GM10248 (cell line): ENCODE results near the gene ERN1.

Experiments
- CTCF ChIA-PET: fragments of 300-600 bp; sonication (Branson Sonifier 250); formaldehyde crosslinking; extraction: SDS; loops from one replicate; lab custom pipeline; 2021; ENCODE audit warnings: antibody characterized with exemption; lab: Yijun Ruan, JAX
- POLR2A ChIA-PET: fragments of 350-650 bp; sonication (Branson Sonifier 250); formaldehyde crosslinking; extraction: SDS; loops from one replicate; lab custom pipeline; 2020; ENCODE audit warnings: antibody characterized with exemption; lab: Yijun Ruan, JAX
- DNase-seq: peaks from one replicate; pipeline ENCODE4 v3.0.0; 2012; ENCODE audit errors: extremely low spot score
- TF ChIP-seq, protein P1 (sequence below): IDR thresholded peaks from 2 replicates; pipeline ENCODE4 v1.5.1; 2012; ENCODE audit warnings: mild to moderate bottlenecking, low read depth; ENCODE audit errors: extremely low read depth, missing control alignments, control extremely low read depth

The ERN1 gene

DNA sequence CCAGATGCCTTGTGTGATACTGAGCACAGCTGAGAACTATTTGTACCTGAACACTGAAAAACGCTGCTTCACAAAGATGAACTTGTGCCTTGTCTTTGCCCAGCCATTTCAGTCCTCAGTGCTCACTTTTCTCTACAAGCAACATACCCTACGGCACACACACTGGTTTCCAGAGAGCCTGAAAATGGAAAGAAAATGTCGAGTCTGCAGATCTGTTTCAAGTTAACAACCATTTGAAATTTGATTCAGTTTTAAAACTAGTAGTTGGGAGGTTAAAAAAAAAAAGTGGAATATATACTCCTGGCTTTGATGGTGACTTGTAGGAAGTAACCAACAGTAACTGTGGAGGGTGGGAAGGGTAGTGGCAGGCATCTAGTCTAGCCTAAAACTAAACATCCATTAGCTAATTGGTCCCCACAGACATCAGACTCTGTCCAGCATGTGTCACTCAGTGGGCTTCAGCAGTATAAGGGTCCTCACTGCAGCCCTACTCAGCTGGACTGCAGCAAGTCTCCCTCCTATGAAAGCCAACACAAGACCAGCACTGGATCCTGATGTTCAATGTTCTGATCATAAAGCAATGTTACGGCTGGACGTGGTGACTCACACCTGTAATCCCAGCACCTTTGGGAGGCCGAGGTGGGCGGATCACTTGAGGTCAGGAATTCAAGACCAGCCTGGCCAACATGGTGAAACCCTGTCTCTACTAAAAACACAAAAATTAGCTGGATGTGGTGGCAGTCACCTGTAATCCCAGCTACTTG lies 27.1 kb downstream of the ERN1 start:
- no peak for DNase-seq
- TF ChIP-seq, protein P1, sequence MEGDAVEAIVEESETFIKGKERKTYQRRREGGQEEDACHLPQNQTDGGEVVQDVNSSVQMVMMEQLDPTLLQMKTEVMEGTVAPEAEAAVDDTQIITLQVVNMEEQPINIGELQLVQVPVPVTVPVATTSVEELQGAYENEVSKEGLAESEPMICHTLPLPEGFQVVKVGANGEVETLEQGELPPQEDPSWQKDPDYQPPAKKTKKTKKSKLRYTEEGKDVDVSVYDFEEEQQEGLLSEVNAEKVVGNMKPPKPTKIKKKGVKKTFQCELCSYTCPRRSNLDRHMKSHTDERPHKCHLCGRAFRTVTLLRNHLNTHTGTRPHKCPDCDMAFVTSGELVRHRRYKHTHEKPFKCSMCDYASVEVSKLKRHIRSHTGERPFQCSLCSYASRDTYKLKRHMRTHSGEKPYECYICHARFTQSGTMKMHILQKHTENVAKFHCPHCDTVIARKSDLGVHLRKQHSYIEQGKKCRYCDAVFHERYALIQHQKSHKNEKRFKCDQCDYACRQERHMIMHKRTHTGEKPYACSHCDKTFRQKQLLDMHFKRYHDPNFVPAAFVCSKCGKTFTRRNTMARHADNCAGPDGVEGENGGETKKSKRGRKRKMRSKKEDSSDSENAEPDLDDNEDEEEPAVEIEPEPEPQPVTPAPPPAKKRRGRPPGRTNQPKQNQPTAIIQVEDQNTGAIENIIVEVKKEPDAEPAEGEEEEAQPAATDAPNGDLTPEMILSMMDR, result no peak
- ChIA-PET POLR2A (no interaction called here), CTCF (interaction anchor here (0.8 to 3.3 kb wide), 14 partner anchors 10 to 77 kb away, joined by 3 to 15 read pairs (median 4); no protein-coding TSS in a partner anchor)

DNA sequence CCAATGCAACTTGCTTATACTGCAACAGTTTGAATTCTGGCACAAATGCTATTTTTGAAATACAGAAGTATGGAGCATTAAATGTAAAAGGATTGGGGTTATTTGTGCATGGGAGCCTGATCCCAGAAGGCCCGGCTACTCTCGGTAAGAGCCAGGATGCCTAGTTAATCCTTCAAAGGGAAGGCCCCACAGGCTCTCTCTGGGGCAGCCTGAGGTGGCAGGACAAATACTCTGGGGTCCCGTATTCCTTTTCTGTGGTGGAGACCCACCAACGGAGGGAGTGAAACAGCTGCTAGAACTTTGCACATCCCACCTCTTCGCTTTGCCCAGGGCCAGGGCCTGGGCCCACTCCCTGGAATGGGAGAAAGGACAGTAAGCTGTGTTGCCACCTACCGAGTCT lies 30.4 kb downstream of the ERN1 start:
- ChIA-PET POLR2A (no interaction called here), CTCF (interaction anchor here (1.4 to 3.3 kb wide), 5 partner anchors 8 to 70 kb away, joined by 3 to 14 read pairs (median 6); no protein-coding TSS in a partner anchor)
- DNase-seq, result no peak
- TF ChIP-seq, protein P1, result no peak

DNA sequence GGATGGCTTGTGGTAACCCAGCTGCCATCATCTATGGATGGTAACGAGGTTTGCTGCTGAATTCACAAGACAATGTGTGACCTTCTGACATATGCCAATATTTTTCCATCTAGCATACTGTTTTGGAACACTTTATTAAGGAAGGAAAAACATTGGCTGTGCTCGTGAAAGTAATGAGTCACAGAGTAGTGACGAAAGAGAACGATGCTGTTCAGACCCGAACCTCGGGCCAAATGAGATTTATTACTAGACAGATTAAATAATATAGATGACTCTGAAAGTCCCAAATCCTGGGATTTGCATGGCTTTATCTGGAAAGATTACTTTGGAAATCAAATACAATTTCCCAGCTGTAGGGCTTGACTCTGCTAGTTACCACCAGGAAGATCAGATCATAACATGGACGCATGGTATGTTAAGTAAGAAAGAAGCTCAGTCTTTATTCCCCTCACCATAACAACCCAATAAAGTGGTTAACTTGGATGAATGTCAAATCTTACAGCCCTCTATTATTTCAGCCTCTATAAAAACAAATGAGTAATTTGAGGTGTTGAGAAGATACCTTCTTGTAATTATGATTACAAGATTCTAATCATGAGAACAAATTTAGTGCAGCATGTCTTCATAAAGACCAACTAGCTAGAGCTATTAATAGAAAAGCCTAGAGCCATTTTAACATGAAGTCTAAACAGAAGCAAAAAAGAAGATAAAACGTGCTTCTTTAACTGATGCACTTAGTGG lies 32.6 kb downstream of the ERN1 start:
- POLR2A ChIA-PET, result no interaction called here
- CTCF ChIA-PET, result interaction anchor here (0.6 to 1.3 kb wide), 3 partner anchors 15 to 36 kb away, joined by 3 to 4 read pairs (median 3); no protein-coding TSS in a partner anchor
- DNase-seq, result no peak
- TF ChIP-seq, protein P1, result no peak

DNA sequence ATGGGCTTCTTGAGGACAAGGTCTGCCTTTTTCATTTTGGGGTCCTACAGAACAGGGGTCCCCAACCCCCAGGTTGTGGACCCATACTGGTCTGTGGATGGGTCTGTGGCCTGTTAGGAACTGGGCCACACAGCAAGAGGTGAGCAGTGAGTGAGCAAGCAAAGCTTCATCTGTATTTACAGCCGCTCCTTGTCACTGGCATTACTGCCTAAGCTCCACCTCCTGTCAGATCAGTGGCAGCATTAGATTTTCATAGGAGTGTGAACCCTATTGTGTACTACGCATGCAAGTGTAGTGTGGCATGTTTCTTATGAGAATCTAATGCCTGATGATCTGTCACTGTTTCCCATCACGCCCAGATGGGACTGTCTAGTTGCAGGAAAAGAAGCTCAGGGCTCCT lies 33.9 kb downstream of the ERN1 start:
- ChIA-PET CTCF (interaction anchor here (0.9 to 3.0 kb wide), 3 partner anchors 25 to 38 kb away, joined by 3 to 7 read pairs (median 7); no protein-coding TSS in a partner anchor), POLR2A (no interaction called here)
- DNase-seq, result no peak
- TF ChIP-seq, protein P1, result no peak

DNA sequence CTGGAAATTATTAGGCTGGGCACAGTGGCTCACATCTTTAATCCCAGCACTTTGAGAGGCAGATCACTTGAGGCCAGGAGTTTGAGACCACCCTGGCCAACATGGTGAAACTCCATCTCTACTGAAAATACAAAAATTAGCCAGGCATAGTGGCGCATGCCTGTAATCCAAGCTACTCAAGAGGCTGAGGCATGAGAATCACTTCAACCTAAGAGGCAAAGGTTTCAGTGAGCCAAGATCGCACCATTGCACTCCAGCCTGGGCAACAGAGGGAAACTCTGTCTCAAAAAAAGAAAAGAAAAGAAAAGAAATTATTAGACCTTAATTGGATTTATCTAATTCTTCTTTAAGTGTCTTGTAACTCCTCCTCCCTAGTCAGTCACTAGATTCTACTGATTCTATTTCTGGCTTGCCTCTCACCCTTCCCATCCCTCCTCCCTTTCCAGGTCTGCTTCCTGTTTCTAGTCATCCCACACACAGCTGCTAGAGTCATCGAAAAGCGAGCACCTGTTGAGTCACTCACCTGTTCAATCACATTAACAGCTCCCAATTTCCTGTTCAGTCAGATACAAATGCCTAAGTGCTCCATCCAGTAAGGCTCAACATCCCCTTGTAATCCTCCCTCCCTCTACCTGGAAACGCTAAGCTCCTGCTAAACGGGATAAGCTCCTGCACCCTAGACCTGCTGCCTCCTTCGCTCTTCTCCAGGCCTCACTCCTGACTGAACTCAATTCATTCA lies 34.6 kb downstream of the ERN1 start:
- TF ChIP-seq, protein P1, result no peak
- DNase-seq, result no peak
- ChIA-PET POLR2A (no interaction called here), CTCF (interaction anchor here (0.9 to 3.4 kb wide), 5 partner anchors 19 to 66 kb away, joined by 3 to 14 read pairs (median 7); no protein-coding TSS in a partner anchor)

DNA sequence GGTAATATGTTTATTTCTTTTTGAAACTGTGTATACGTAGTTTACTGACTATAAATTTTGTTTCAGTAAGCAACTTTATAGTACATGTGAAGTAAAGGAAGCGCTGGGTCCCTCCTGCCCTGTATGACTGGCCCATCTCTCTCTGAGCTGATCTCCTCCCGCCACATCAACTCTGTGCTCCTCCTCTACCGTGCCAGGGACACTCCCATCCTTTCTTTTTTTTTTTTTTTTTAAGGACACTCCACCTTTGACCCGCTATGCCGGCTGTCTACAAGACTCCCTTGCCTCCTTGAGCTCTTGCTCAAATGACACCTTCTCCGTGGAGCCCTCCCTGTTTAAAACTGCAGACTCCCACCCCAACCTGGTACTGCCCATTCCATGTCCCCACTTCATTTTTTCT lies 35.5 kb downstream of the ERN1 start:
- ChIA-PET CTCF (interaction anchor here (1.2 to 3.4 kb wide), 3 partner anchors 18 to 65 kb away, joined by 4 to 14 read pairs (median 7); no protein-coding TSS in a partner anchor), POLR2A (no interaction called here)
- DNase-seq, result no peak
- TF ChIP-seq, protein P1, result no peak
